Right lung (tissue), 5 donors: ENCODE data around the gene DIAPH2. TPM values are rescaled to one million over a fixed set of nuclear protein-coding genes. Genes with fewer than 3 reads are reported as not detected.

Source experiments
- polyA plus RNA-seq, 5 donors: library from polyadenylated mRNA; unstranded; fragments of 120-200 nt; gene quantifications; one replicate each; pipeline versions ENCODE4 v1.2.1 to v1.2.3, GENCODE V29; 2013; ENCODE audit warnings: inconsistent platforms in 1 of 5, low replicate concordance in 1 of 5; ENCODE audit not compliant: insufficient read length in 5 of 5, insufficient read depth in 1 of 5

Gene DIAPH2
- polyA plus RNA-seq, 5 donors = 9.0 to 18.4 (median 15.7) TPM

Other genes starting within 250 kb of the DIAPH2 start
- under 1 TPM in 4 of 5 donors, not detected in 1; 0.15 to 0.29 (median 0.16) TPM for gene RPA4, start 199.1 kb downstream of the DIAPH2 start, polyA plus RNA-seq